OCI-LY7 (cell line): ENCODE data around the gene PTBP3.

Experiments used
- CTCF ChIP-seq: fragments of 200-600 bp; sonication (generic); conservative IDR thresholded peaks from 2 replicates; pipeline ENCODE4 v1.5.1; 2014; ENCODE audit warnings: mild to moderate bottlenecking, antibody characterized with exemption, low read length, moderate library complexity, mixed read lengths
- EZH2phosphoT487 ChIP-seq: fragments of 200-600 bp; sonication (generic); IDR thresholded peaks from 2 replicates; pipeline ENCODE4 v1.6.1; 2018; ENCODE audit warnings: low read depth, borderline replicate concordance, mild to moderate bottlenecking, mixed run types, antibody characterized with exemption, low read length, moderate library complexity, mixed read lengths

- TF ChIP-seq CTCF (no peak), EZH2phosphoT487 (no peak)
Measured at GRCh38 chr9:112325127-112325526, 8.3 kb downstream of the PTBP3 start.
